GM12801 (cell line): Measurements from ENCODE around the gene NPFF.

ENCODE experiments used
- CTCF ChIP-seq: IDR thresholded peaks from one replicate; pipeline ENCODE4 v1.5.1; 2011; ENCODE audit warnings: control low read depth; ENCODE audit not compliant: insufficient read length; ENCODE audit errors: extremely low read depth

NPFF gene

GRCh38 chr12:53508534-53509170, 1.4 kb upstream of the NPFF start:
- TF ChIP-seq CTCF, result peak; percentile 5

- no peak for TF ChIP-seq CTCF
Observed at GRCh38 chr12:53507603-53507885, 260 bp upstream of the NPFF start.

GRCh38 chr12:53506450-53506785, 866 bp downstream of the NPFF start:
- no peak for TF ChIP-seq CTCF

DNA sequence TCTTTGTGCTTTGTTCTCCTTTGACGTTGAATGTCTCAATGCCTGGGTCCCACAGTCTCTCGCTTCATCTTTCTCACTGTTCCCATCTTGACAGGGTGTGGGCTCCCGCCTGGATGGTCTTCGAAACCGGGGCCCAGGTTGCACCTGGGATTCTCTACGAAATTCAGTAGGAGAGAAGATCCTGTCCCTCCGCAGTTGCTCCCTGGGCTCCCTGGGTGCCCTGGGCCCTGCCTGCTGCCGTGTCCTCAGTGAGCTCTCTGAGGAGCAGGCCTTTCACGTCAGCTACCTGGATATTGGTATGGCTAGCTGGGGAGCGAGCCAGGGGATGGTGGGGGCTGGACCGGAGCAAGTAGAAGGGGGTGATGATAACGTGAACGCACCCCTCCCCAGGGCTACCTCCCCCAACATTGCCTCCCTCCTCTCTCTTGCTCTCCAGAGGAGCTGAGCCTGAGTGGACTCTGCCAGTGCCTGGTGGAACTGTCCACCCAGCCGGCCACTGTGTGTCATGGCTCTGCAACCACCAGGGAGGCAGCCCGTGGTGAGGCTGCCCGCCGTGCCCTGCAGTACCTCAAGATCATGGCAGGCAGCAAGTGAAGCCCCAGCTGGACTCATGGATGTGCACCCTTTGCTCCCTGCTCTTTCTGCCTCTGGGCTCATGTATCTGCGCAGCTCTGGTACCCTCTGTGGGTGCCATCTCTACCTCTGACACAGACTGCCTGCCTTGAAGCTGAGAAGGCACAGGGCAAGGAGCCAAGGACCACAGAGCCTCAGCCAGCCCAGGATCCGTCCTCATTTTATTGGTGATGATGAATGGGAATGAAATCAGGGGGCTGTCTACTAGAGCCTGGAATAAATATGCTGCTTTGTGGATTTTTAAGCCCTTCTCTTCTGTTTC, 1.5 kb downstream of the NPFF start:
- TF ChIP-seq CTCF, result no peak

- no peak for TF ChIP-seq CTCF
Observed at GRCh38 chr12:53505086-53505485, 2.2 kb downstream of the NPFF start.

DNA sequence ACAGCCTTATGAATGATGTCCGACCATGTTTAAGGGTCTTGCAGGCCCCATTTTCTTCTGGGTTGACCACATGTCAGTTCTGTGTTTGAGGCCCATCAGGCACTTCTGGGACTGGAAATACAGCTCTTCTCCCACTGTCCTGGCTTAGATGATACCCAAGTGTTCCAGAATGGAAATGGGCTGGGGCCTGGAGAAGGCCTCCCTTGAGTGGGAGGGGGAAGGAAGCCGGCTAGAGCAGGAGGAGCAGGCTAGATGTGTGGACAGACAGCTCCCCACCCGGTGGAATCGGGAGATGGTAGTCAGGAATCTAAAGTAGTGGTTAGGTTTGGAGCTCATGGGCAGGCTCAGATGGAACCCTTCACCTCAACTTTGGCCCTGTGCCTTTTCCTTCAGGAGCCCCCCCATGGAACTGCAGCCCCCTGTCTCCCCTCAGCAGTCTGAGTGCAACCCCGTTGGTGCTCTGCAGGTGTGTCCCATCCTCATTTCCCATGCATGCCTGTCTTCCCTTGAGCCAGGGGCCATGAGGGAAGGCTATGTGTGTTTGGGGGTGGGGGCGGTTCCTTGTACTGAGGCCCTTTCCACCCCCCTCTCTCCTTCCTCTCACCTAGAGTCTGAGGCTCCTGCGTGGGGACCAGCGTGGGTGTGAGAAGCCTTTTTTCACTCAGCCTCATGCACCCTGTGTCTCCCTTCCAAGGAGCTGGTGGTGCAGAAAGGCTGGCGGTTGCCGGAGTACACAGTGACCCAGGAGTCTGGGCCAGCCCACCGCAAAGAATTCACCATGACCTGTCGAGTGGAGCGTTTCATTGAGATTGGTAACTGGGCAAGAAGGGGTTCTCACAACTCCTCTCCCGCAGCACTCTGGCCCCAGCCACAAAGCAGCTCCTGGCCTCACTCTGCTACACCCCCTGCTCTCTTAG, 3.0 kb downstream of the NPFF start:
- no peak for TF ChIP-seq CTCF
